HG03135 (cell line): Measurements from ENCODE around the gene C2orf49.

Experiments used
- ATAC-seq: cut with Tn5 transposase; IDR thresholded peaks from one replicate; pipeline ENCODE4 v1.9.1; 2021; ENCODE audit warnings: mild to moderate bottlenecking, moderate library complexity; ENCODE audit not compliant: unreplicated experiment

C2orf49 gene

GRCh38 chr2:105358593-105358992 lies 21.3 kb downstream of the C2orf49 start:
- no peak for ATAC-seq

- no peak for ATAC-seq
Measured at GRCh38 chr2:105361102-105361889, 24.0 kb downstream of the C2orf49 start.

GRCh38 chr2:105362862-105363591 lies 25.7 kb downstream of the C2orf49 start:
- no peak for ATAC-seq

GRCh38 chr2:105364436-105365139 lies 27.2 kb downstream of the C2orf49 start:
- ATAC-seq, result no peak

GRCh38 chr2:105365206-105365605 lies 27.9 kb downstream of the C2orf49 start:
- no peak for ATAC-seq

GRCh38 chr2:105368759-105369408 lies 31.5 kb downstream of the C2orf49 start:
- no peak for ATAC-seq

- ATAC-seq, result peak; percentile 96
Measured at GRCh38 chr2:105369777-105370690, 32.7 kb downstream of the C2orf49 start.

- ATAC-seq, result no peak
Measured at GRCh38 chr2:105371156-105371555, 33.8 kb downstream of the C2orf49 start.

GRCh38 chr2:105371810-105372209 lies 34.5 kb downstream of the C2orf49 start:
- no peak for ATAC-seq

- no peak for ATAC-seq
Measured at GRCh38 chr2:105373344-105373781, 36.0 kb downstream of the C2orf49 start.

GRCh38 chr2:105373895-105374401 lies 36.6 kb downstream of the C2orf49 start:
- ATAC-seq, result peak; percentile 64

GRCh38 chr2:105375001-105375561 lies 37.7 kb downstream of the C2orf49 start:
- no peak for ATAC-seq

- no peak for ATAC-seq
Measured at GRCh38 chr2:105376010-105376409, 38.7 kb downstream of the C2orf49 start.

GRCh38 chr2:105376789-105377240 lies 39.5 kb downstream of the C2orf49 start:
- no peak for ATAC-seq

GRCh38 chr2:105377871-105378270 lies 40.5 kb downstream of the C2orf49 start:
- no peak for ATAC-seq

GRCh38 chr2:105378276-105378840 lies 41.0 kb downstream of the C2orf49 start:
- ATAC-seq, result no peak

GRCh38 chr2:105378921-105379383 lies 41.6 kb downstream of the C2orf49 start:
- ATAC-seq, result no peak

- ATAC-seq, result no peak
Measured at GRCh38 chr2:105379741-105380186, 42.4 kb downstream of the C2orf49 start.
